Uterus (tissue), 2 donors: ENCODE measurements around the gene HOMER1.

Experiments used
- POLR2A ChIP-seq, 2 donors: fragments of 450-650 bp; IDR thresholded peaks; one replicate each; pipeline ENCODE4 v1.6.1; 2016; ENCODE audit warnings: antibody characterized with exemption in 2 of 2, mild to moderate bottlenecking in 1 of 2, moderate library complexity in 1 of 2
- TF ChIP-seq, protein P1 (sequence below), 4 experiments: fragments of 200-600 bp in 2 of 4; fragments of 450-650 bp in 2 of 4; sonication (generic) in 2 of 4; IDR thresholded peaks; one replicate each; pipeline ENCODE4 v1.5.1; 2016 to 2019; ENCODE audit warnings: antibody characterized with exemption in 4 of 4, mild to moderate bottlenecking in 2 of 4, moderate library complexity in 1 of 4

DNA sequence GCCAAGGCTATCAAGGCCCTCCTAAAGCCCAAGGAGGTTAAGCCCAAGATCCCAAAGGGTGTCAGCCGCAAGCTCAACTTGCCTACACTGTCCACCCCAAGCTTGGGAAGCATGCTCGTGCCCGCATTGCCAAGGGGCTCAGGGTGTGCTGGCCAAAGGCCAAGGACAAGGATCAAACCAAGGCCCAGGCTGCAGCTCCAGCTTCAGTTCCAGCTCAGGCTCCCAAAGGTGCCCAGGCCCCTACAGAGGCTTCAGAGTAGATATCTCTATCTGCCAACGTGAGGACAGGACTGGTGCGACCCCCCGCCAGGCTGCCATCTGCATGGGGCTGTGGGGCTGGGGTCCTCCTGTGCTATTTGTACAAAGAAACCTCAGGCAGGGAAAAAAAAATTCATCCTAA, 3.3 kb downstream of the HOMER1 start:
- TF ChIP-seq POLR2A (IDR thresholded peaks at IDR 0.05) = no peak
- TF ChIP-seq, protein P1, sequence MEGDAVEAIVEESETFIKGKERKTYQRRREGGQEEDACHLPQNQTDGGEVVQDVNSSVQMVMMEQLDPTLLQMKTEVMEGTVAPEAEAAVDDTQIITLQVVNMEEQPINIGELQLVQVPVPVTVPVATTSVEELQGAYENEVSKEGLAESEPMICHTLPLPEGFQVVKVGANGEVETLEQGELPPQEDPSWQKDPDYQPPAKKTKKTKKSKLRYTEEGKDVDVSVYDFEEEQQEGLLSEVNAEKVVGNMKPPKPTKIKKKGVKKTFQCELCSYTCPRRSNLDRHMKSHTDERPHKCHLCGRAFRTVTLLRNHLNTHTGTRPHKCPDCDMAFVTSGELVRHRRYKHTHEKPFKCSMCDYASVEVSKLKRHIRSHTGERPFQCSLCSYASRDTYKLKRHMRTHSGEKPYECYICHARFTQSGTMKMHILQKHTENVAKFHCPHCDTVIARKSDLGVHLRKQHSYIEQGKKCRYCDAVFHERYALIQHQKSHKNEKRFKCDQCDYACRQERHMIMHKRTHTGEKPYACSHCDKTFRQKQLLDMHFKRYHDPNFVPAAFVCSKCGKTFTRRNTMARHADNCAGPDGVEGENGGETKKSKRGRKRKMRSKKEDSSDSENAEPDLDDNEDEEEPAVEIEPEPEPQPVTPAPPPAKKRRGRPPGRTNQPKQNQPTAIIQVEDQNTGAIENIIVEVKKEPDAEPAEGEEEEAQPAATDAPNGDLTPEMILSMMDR (IDR thresholded peaks at IDR 0.05) = no peak
